AG20443 (cell line): ENCODE data around the gene FAM216A.
A peak's percentile ranks its signal among the peaks of the same experiment; 100 is the strongest.
"Not testable (repeated sequence)": the region's sequence is repeated elsewhere in the genome, so short reads cannot be mapped to it uniquely, and the experiment has no call there.

Experiments
- DNase-seq: peaks from one replicate; pipeline ENCODE4 v3.0.0; 2012; ENCODE audit warnings: low spot score, mixed read lengths

The FAM216A gene

DNA sequence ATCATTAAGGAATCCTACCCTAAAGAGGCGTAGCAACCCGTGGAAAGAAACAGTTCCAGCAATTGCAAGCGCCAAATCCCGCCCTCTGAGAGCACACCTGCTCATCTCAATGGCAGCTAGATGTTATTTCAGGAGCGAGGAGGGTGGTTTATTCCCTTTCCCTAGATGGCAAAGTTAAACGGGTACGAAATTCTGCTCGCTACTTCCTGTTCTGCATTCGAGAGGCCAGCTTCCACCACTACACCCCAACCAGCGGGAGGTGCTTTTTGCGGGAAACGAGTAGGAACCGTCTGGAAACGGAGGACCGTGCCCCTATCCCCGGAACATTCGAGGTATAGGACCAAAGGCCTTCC is 32.7 kb downstream of the FAM216A start:
- peak; percentile 45 for DNase-seq

DNA sequence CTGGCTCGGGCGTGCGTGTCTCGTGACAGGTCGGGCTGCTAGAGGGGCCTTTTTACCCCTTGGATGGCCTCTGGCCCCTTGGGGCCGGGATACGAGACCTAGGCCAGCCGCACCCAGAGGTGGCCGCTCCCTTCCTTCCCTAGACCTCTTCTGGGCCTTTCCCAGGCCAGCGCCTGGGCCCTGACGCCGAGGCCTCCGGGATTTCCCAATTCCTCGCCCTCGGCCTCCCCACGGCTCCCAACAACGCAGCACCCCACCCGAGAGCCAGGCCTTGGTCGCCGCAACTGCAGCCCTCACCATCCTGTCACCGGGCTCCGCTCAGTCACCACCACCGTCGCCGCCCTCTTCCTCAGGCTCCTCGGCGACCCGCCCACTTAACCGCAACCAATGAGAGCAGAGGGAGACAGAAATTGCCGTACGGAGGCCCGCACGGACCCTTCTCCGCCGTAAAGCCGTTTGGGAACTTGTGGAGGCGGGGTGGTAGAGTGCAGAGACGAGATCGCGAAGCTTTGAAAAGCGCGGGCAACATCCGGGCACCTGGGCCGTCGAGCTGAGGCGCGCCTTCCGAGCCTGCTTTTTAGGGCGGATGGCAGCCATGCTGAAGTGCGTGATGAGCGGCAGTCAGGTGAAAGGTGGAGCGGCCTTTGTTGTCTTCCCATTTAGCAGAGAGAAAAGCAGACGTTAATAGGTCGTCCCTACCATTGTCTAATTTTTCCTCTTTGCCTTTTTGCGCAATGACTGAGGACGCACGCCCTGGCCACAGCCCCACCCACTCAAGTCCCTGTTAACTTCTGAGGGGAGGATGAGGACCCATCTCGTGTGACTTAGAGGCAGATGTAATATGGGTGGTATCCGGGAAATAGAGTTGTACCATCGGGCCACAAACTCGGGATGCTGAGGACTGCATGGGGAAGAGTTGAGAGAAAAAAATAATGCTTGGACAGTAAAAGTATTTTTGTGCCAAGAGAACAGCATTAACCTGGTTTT is 33.4 kb downstream of the FAM216A start, which contains the start of the genes RAD9B and VPS29:
RAD9B (plus strand) TSS at position 580 of the 987 bp plus-strand sequence; CDS start at position 587, 7 bp downstream.
VPS29 (minus strand) TSS at position 360 of the 987 bp plus-strand sequence; CDS start at position 300, 60 bp downstream.
- DNase-seq: peak; percentile 96

DNA sequence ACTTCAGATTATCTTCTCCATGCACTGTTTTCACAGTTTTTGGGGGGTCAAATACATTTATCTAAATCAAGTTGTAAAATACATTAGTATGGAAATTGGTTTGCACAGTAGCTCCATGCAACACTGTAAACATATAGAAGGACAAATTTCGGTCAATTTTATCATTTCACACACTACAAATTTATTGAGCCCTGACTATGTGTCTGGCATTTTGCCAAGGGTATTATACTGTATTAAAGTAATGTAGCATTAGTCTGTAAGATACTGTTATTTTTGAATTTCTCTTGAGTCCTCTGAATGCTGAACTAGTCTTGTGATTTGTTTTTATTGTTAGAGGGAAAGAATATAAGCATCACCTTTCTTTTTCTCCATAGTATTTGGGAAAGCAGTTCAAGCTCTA is 34.8 kb downstream of the FAM216A start:
- DNase-seq: no peak

DNA sequence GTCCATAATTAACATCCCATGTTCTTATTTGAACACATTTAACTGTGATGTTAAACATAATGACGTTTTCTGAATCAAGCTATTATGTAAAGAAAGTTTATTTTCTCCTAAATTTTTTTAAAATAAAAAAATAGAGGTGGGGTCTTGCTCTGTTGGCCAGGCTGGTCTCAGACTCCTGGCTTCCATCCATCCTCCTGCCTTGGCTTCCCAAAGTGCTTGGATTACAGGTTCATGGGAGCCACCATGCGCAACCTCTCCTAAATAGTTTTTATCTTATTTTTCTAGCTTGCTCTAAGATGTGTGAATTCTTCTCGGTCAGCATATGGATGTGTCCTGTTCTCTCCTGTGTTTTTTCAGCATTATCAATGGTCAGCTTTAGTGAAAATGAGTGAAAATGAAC is 36.7 kb downstream of the FAM216A start:
- DNase-seq: no peak

DNA sequence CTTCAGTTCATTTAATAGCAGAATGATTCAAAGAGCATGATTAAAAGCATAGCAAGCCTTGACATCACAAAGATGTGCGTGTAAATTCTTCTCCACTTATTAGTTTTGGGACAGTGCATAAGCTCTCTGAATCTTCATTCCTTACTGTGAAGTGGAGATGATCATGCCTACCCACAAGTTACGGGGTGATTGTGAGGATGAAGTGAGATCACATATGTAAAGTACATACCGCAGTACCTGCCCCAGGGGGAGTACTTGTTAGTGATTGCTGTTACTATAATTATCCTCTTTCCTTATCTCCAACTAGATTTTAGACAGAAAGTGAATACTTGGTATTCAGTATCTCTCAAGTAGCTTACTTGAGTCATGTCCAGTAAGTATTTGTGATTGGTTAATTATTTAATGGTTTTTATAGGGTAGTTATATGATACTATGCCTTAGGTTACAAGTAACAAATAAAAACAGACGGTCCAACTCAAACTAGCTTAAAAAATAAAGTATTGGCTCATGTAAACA is 39.5 kb downstream of the FAM216A start:
- DNase-seq: no peak

DNA sequence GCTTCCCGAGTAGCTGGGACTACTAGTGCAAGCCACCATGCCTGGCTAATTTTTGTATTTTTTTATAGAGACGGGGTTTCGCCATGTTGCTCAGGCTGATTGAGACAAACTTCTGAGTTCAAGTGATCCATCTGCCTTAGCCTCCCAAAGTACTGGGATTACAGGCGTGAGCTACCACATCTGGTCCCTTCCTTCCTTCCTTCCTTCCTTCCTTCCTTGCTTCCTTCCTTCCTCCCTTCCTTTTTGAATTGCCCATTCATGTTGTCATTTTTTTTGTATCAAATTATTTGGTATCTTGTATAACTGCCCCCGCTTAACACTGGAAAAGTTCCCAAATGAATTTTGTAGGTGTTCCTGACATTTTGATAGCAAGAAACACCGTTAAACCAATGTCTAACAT is 45.2 kb downstream of the FAM216A start:
- DNase-seq: no peak

DNA sequence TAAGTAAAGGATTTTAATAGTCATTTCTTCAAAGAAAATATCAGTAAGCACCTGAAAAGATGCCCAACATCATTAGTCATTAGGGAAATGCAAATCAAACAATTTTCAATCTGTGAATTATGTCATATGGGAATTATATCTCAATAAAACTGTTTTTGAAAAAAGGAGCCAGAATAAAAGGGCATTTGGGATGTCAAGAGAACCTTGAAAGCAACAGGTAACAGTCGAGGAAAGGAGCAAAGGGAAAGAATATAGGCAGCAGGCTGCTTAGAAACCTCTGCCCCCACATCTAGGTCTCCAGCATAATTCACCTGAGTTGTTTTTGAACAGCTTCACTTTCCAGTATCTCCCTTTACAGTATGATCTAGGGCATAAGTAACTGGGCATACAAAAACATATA is 45.7 kb downstream of the FAM216A start:
- no peak for DNase-seq

DNA sequence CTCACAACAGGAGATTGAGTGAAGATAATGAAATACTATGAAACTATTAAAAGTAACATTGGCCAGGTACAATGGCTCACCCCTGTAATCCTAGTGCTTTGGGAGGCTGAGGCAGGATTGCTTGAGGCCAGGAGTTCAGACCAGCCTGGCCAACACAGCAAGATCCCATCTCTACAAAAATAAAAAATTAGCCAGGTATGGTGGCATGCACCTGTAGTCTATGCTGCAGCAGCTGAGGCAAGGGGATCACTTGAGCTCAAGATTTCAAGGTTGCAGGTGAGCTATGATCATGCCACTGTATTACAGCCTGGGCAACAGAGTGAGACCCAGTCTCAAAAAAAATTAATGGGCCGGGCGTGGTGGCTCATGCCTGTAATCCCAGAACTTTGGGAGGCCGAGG is 48.4 kb downstream of the FAM216A start:
- no peak for DNase-seq

DNA sequence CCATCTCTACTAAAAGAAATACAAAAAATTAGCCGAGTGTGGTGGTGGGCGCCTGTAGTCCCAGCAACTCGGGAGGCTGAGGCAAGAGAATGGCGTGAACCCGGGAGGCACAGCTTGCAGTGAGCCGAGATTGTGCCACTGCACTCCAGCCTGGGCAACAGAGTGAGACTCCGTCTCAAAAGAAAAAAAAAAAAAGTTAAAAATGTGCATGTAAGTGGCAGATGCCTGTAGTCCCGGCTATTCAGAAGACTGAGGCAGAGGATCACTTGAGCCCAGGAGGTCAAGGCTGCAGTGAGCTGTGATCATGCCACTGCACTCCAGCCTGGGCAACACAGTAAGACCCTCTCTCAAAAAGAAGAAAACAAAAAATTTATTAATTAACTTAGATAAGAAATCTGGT is 49.4 kb downstream of the FAM216A start:
- DNase-seq: not testable (repeated sequence)

DNA sequence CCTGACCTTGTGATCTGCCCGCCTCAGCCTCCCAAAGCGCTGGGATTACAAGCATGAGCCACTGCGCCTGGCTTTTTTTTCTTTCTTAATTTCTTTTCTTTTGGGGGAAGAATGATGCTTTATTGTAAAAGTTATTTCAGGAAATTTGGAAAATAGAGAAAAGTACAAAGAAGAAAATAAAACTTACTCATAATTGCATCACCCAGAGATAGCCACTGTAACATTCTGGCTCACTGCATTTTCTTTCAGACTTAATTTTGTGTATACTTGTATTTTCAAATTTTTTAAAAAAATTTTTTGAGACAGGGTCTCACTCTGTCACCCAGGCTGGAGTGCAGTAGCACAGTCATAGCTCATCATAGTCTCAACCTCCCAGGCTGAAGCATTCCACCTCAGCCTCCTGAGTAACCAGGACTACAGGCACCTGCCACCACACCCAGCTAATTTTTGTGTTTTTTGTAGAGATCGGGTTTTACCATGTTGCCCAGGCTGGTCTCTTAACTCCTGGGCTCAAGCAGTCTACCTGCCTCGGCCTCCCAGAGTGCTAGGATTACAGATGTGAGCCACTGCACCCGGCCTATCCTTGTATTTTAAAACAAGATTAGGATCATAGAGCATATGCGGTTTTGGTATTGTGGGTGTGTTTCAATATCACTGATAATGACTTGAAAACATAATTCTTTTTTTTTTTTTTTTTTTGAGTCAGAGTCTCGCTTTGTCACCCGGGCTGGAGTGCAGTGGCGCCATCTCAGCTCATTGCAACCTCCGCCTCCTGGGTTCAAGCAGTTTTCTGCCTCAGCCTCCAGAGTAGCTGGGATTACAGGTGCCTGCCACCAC is 52.4 kb downstream of the FAM216A start:
- DNase-seq: not testable (repeated sequence)

DNA sequence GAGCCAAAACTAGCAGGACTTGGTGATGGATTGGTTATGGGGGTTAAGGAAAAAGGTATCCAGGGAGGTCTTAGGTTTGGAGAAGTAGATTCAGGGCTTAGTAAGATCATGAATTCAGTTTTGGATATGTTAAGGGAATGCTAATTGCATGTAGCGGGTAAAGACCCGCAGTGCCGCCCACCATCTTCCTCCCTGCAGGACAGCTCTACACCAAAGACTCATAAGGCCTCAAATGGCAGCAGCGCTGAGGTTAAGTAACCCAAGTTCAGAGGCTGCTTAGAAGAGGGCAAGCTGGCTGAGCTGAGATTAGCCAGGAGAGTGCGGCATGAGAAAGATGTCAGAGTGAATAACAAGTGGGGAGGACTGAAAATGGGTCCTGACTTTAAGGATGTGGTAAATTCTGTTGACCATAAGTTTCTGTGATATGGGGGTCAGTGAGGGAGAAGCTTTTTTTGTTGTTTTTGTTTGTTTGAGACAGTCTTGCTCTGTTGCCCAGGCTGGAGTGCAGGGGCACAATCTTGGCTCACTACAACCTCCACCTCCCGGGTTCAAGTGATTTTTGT is 59.7 kb downstream of the FAM216A start:
- DNase-seq: no peak

DNA sequence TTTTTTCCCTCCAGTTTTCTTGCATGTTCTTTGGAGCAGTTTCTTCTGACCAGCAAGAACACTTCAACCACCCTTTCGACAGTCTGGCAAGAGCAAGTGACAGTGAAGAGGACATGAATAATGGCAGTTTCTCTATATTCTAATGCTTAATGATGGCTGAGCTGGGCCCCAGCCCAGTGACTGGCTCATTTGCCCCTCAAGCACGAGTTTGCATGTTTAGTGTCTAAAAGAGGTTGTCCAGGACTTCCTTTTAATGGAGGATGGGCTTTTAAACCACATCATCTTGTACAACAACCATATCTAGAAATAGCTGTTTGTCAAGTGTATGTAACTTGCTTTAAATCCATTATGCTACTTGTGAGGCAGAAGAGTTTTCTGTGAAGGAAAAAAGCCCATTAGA is 61.9 kb downstream of the FAM216A start:
- no peak for DNase-seq

DNA sequence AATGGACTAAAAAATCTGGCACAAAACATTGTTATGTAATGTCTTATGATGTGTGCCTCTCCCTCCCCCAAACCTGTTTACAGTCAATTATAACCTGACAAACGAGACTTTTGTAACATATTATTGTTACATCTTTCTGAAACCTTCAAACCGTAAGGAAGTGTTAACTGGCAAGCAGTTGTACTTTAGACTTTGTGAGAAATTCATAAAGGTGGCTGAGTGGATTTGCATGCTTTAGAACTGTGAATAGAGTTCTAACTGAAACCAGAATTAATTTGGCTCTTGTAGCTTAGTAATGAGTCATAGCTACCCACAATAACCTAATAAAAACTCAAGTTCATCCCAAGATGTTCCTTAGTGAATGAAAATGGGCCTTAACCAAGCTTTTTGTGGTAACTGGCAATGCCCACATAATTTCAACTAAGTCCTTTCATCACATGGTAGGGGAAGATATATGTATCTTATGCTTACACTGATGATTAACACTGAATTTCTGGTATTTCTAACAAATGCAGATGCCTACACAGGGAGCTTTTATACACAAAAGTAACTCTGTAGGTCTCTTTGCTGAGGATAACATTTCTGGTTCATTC is 63.2 kb downstream of the FAM216A start:
- peak; percentile 48 for DNase-seq

DNA sequence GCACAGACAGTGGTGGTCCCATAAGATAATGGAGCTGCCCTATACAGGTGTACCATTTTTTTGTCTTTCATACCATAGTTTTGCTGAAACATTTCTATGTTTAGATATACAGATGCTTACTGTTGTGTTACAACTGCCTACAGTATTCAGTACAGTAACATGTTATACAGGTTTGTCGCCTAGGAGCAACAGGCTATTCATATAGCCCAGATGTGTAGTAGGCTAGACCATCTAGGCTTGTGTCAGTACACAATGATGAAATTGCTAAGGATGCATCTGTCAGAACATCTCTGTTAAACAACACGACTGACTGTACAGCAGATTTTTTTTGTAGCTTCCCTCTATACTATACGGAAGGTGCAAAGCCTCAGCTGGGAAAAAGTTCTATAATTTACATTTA is 64.0 kb downstream of the FAM216A start:
- DNase-seq: no peak

DNA sequence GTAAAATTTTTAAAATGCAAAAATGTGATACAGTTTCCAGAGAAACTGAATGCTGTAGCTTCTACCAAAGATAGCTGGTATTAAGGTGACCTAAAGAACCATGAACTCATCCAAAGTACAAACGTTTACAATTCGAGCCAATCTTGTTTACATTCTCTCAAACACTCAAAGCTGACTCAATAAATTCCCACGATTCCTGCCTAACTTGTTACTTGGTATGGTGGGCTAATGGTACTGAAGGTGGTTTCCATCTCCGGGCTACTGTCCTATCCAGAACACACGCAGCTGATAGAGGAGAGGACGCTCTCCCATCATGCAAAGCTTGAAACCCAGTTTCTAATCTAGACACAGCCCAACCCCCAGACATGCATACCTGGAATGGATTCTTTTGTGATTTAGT is 65.0 kb downstream of the FAM216A start:
- no peak for DNase-seq

DNA sequence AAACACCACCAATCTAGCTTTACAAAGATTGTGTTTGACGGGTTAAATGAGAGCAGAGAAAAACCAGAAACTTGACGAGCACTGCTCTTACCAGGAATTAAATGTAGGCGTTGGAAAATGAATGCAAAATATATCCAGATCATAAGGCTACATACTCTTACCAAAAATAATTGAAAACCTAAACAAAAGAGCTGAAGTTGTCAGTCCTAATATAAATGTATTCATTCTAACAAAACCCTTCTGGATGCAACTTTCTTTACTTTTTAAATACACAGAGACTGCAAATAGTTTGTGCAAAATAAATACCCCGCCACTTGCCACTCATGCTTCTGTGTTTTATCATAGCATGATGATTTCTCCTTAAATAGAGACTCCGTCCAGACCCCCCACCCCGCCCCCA is 66.2 kb downstream of the FAM216A start:
- DNase-seq: no peak

DNA sequence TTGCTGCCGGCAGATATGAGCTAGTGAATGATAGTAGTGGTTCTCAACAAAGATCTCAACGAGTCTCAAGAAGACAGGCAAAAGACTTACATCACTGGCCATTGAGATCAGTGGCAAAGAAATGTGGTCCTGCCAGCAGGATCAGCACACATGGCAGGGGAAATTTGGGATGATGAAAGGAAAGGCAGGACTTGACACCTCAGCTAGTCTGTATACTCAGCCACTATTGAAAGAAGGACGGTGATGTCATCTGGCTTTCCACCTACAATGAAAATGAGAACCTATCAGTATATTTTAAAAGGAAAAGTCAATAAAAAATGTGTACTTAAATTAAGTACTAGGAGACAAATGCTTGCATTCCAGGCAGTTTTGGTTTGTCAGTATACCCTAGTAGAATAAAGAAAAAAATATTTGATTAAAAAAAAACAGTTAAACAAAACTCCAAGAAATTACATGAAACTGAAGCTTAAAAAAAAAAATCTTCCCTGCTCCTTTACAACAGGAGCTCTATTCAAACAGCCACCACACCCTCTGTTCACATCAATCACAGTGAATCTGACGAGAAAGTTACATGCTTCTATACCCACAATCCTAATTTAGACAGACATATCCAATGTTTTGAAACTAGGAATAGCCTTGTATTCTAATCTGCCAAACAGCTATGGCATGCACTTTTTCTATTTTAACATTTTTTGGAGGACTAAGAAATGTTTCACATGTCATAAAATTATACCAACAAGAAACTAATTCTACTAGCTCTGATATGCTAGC is 68.4 kb downstream of the FAM216A start:
- no peak for DNase-seq

DNA sequence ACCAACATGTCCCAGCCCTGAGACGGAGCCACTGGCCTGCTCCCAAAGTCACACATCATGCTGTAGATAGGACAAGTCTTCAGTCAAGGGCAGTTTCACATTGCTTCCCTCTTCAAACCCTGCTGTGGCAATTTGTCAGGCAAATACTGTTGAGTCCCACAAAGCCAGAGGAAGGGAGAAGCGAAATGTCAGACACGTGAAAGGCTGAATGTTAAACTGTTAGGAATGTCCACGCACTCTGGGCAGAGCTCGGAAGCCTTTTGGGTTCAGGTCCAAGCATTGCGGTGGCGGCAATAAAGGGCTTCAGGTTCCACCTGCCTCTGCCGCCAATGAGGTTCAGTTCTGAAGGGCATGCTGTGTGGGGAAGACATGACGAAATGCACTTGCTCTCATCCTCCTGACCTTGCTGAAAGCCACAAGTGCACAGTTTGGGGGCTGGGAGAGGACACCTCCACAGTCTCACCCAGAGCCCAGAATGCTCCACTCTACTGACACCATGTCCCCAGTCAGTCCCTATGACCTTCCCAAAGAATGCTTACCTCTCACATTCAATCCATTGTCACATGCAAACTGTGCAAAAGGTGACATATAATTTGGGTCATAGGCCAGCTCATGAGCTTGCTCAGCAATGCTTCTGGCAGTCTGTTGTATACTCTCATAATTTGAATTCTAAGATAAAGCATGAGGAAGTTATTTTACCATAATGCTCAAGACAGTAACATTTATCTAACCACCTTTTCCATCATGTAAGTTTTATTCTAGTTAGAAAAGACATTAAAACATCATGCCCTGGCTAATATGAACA is 69.2 kb downstream of the FAM216A start:
- DNase-seq: no peak

DNA sequence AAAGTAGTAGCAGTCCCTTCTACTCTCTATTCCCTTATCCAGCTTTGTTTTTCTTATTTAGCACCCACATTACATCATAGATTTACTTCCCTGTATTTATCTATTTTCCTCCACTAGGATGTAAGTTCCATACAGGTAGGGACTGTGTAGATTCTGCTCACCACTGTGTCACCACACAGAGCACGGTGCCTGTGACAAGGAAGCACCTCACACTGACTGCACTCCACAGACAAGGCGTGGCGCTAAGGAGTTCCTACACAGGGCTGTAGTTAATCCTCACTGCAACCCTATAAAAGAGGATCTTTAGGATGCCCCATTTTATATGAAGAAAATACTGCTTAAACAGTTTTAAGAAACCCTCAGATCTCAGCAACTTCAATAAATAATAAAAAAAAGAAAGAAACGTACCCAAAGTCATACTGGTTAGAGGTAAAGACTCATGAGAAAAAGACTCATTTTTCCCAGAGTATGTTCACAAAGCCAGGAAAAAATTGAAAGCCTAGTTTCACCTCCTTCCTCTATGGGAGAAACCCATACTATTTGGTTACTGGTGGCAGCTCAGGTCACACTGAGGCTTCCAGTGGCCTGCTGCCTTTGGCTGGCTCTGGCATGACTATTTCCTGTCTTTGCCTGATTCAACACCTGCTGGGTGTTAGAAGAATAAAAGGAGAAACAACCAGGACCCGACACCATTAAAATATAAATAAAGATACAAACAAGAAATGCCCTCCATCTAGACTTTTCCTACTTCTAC is 70.4 kb downstream of the FAM216A start:
- no peak for DNase-seq
